Adipocyte (in vitro differentiated cells): ENCODE data around the gene OR8G1.

Experiments used
- DNase-seq: peaks from one replicate; pipeline ENCODE4 v3.0.0-alpha.2; 2015; ENCODE audit warnings: low read depth
- H3K27me3 ChIP-seq: replicated peaks from 2 replicates; pipeline ENCODE4 v1.7.0; 2013; ENCODE audit warnings: mild to moderate bottlenecking, low read length, moderate library complexity; ENCODE audit not compliant: control insufficient read depth, insufficient read depth
- H3K36me3 ChIP-seq: 2 replicates; pipeline ENCODE4 v1.7.0; 2013; ENCODE audit warnings: low read length, mild to moderate bottlenecking, moderate library complexity; ENCODE audit not compliant: control insufficient read depth, insufficient read depth, severe bottlenecking
- H3K4me1 ChIP-seq: 2 replicates; pipeline ENCODE4 v1.7.0; 2013; ENCODE audit warnings: mild to moderate bottlenecking, low read length, moderate library complexity; ENCODE audit not compliant: control insufficient read depth, insufficient read depth
- H3K4me3 ChIP-seq: 2 replicates; pipeline ENCODE4 v1.7.0; 2013; ENCODE audit warnings: mild to moderate bottlenecking, low read length, moderate library complexity
- H3K9ac ChIP-seq: 2 replicates; pipeline ENCODE4 v1.7.0; 2013; ENCODE audit warnings: mild to moderate bottlenecking, low read length, moderate library complexity
- H3K9me3 ChIP-seq: 2 replicates; pipeline ENCODE4 v1.7.0; 2013; ENCODE audit warnings: mild to moderate bottlenecking, low read length, moderate library complexity; ENCODE audit not compliant: control insufficient read depth

The OR8G1 gene

GRCh38 chr11:124240621-124241397, at the start of gene OR8G1:
OR8G1 (plus strand) TSS chr11:124241095; CDS start chr11:124249676, 8,581 bp downstream.
- no peak for DNase-seq
- H3K9me3 ChIP-seq = no peaks in the 10 kb centered on the region
- no peaks in the 10 kb centered on the region for H3K4me1 ChIP-seq
- no peak within 1 kb of the TSS for H3K9ac ChIP-seq
- H3K36me3 ChIP-seq = no peaks in the 10 kb centered on the region
- no peaks in the 10 kb centered on the region for H3K27me3 ChIP-seq
- no peak within 1 kb of the TSS for H3K4me3 ChIP-seq

DNA sequence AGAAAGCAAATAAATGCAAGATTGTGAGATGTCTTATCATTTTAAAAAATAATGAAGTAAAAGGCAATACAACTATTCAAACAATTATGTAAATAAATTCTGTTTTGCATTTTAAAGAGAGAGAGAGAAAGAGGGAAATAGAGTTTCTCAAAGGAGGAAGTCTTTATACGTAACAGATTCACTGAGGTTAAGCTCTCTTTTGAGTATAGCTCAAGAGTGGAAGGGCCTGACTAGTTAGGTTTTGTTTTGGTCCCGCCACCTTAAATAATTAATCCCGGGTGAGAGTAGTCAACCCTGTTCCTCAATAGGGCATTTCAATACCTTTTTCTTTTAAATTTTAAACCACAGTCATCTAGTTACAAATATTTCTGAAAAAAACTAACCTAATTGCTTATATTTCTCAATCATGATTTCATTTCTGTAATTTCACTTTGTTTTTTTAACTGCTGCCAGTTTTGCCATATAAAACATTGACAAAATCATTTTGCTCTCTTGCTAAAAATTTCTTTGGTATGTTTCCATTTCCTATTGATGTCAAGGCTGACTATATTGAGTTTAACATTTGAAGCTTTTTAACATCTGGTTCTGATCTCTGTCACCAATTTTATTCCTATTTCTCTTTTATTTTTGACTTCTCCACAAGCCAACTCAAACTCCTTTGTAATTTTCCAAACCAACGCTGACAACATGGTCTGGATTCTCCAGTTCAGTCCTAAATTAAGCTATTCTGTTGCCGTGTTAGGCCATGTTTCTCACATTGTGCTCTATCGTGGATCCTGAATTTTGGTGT, 47.5 kb upstream of the OR8G1 start:
- H3K9ac ChIP-seq = no peak overlapping the region
- H3K36me3 ChIP-seq = no peaks in the 10 kb centered on the region
- H3K4me3 ChIP-seq = no peak overlapping the region
- no peaks in the 10 kb centered on the region for H3K9me3 ChIP-seq
- H3K27me3 ChIP-seq = peaks cover 8% of the 10 kb centered on the region
- H3K4me1 ChIP-seq = peaks cover 15% of the 10 kb centered on the region
- peak; percentile 64 for DNase-seq

DNA sequence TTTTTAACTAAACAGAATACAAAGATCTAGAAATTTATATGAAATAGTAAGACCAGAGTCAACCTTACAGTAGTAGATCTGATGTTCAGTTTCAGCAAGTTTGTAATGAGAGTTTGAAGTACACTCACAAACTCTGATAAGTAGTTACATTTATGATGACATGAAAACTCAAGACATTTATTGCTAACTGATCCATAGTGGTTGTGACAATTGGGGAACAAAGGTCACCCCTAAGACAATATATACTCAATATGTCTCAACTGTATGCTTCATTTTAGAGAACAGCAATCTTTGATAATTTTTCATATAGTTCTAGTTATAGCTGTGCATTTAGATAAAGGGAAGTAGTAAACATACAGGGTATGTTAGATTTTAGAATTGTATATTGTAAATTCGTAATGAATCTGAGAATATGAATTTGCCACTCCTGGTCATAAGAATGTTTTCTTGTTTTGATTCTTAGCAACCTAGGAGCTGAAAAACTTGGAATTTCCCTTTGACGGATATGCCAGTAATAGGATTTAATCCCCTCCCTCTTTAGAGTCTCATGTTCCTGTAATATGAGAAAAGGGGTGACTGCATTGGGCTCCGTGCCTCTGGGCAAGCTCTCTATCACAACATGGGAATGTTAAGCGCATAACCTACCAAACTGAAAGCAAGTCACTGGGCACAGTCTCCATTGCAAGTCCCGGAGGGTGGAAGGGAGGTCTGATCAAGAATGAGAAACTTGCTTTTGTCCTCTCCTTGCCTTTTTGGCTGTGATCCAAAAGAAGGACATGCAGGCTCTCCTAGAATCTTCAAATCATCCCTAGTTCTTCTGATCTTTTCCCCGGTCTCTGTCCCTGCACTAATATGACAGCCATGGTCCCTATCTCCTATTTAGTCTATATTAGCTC, 46.4 kb upstream of the OR8G1 start:
- peak; percentile 59 for DNase-seq
- Histone ChIP-seq H3K9ac (no peak overlapping the region), H3K4me1 (peaks cover 15% of the 10 kb centered on the region), H3K4me3 (peak overlapping the region; percentile 58), H3K9me3 (no peaks in the 10 kb centered on the region), H3K36me3 (no peaks in the 10 kb centered on the region), H3K27me3 (peaks cover under 1% of the 10 kb centered on the region)

GRCh38 chr11:124195189-124195734, 45.6 kb upstream of the OR8G1 start:
- H3K9me3 ChIP-seq = no peaks in the 10 kb centered on the region
- no peaks in the 10 kb centered on the region for H3K27me3 ChIP-seq
- no peak overlapping the region for H3K9ac ChIP-seq
- peaks cover 15% of the 10 kb centered on the region for H3K4me1 ChIP-seq
- peak; percentile 72 for DNase-seq
- peak overlapping the region; percentile 58 for H3K4me3 ChIP-seq
- H3K36me3 ChIP-seq = no peaks in the 10 kb centered on the region

DNA sequence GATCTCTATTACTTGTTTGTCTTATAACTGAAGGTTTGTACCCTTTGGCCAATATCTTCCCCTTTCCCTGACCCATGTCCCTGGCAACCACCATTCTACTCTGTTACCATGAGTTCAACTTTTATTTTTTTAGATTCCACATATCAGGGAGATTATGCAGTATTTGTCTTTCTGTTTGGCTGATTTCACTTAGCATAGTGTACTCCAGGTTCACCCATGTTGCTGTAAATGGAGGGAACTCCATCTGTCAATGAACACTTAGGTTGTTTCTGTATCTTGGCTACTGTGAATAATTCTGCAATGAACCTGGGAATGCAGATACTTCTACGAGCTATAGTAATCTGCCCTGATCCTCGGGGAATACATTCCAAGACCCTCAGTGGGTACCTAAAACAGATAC, 42.9 kb upstream of the OR8G1 start:
- DNase-seq = no peak
- Histone ChIP-seq H3K36me3 (no peaks in the 10 kb centered on the region), H3K4me3 (no peak overlapping the region), H3K9me3 (no peaks in the 10 kb centered on the region), H3K9ac (no peak overlapping the region), H3K4me1 (peaks cover 15% of the 10 kb centered on the region), H3K27me3 (no peaks in the 10 kb centered on the region)

GRCh38 chr11:124198897-124199296, 42.0 kb upstream of the OR8G1 start:
- H3K4me3 ChIP-seq = no peak overlapping the region
- no peak overlapping the region for H3K9ac ChIP-seq
- no peaks in the 10 kb centered on the region for H3K36me3 ChIP-seq
- DNase-seq = no peak
- no peaks in the 10 kb centered on the region for H3K9me3 ChIP-seq
- H3K4me1 ChIP-seq = peaks cover 10% of the 10 kb centered on the region
- no peaks in the 10 kb centered on the region for H3K27me3 ChIP-seq

GRCh38 chr11:124199702-124200101, 41.2 kb upstream of the OR8G1 start:
- Histone ChIP-seq H3K4me1 (peaks cover 2% of the 10 kb centered on the region), H3K27me3 (no peaks in the 10 kb centered on the region), H3K36me3 (no peaks in the 10 kb centered on the region), H3K4me3 (no peak overlapping the region), H3K9me3 (no peaks in the 10 kb centered on the region), H3K9ac (no peak overlapping the region)
- peak; percentile 5 for DNase-seq

- no peak overlapping the region for H3K9ac ChIP-seq
- H3K27me3 ChIP-seq = no peaks in the 10 kb centered on the region
- no peaks in the 10 kb centered on the region for H3K36me3 ChIP-seq
- H3K9me3 ChIP-seq = no peaks in the 10 kb centered on the region
- no peak overlapping the region for H3K4me3 ChIP-seq
- H3K4me1 ChIP-seq = no peaks in the 10 kb centered on the region
- no peak for DNase-seq
Observed at GRCh38 chr11:124200671-124201070, 40.2 kb upstream of the OR8G1 start.

DNA sequence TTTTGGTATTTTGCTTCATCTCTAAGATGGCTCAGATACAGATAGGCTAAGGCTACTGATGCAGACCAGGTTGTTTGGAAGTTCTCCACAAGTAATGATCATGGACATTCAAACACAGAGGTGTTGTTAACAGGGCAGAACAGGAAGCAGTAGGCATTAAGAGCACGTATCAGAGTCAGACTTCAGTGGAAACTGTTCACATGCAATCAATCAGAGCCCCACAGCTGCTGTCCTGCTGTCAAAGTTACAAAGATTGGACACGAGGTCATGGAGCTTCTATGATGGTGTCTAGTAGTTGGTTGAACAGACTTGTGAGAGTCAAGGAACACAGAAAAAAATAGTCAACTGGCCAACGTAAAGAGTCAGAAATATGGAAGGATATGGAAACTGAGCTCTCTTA, 37.9 kb upstream of the OR8G1 start:
- Histone ChIP-seq H3K27me3 (no peaks in the 10 kb centered on the region), H3K36me3 (no peaks in the 10 kb centered on the region), H3K9me3 (no peaks in the 10 kb centered on the region), H3K4me1 (no peaks in the 10 kb centered on the region), H3K4me3 (no peak overlapping the region), H3K9ac (no peak overlapping the region)
- DNase-seq = no peak

GRCh38 chr11:124204008-124204407, 36.9 kb upstream of the OR8G1 start:
- Histone ChIP-seq H3K27me3 (no peaks in the 10 kb centered on the region), H3K9ac (no peak overlapping the region), H3K36me3 (no peaks in the 10 kb centered on the region), H3K4me3 (no peak overlapping the region), H3K9me3 (no peaks in the 10 kb centered on the region), H3K4me1 (no peaks in the 10 kb centered on the region)
- no peak for DNase-seq
